Measurements from ENCODE around the gene CCNY. TPM values are rescaled to one million over a fixed set of nuclear protein-coding genes. Genes with fewer than 3 reads are reported as not detected.

CCNY gene
- total and polyA plus RNA-seq, 2 donors (not counting 1 experiment from before 2014, with no cell fraction given): 34.1 to 64.9 TPM

DNA sequence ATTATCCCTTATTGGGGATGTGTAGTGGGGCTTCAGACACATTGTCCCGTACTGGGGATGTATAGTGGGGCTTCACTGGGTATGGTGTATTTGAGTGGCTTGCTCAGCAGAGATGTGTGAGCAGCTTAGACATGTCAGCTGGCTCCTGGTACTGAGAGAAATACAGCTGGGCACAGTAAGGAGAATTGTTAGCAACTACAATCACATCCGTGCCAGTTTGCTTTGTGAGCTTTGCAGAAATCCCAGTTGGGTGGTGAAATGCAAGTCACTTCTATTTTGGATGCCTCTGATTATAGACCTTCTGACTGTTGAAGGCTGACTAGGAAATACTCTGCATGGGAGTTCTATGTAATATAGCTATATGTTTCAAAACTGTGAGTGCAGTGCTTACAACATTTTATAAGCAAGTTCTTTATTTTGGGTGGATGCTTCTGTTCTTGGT, 10.8 kb downstream of the CCNY start:
- Histone ChIP-seq H3K36me3 (replicated peaks in 1 of 2; ENCODE audit: control extremely low read depth in 1 of 2, control insufficient read depth in 1 of 2, extremely low read depth in 1 of 2, insufficient read depth in 2 of 2, low read length in 1 of 2) (peaks cover 0 to under 1% of the 10 kb centered on the region in 2 experiments), H3K27ac (ENCODE audit: low read length in 2 of 2) (no peak overlapping the region), H3K27me3 (replicated peaks in 1 of 4; ENCODE audit: control extremely low read depth in 1 of 4, control insufficient read depth in 3 of 4, insufficient read depth in 4 of 4, low read length in 3 of 4) (no peaks in the 10 kb centered on the region), H3K9me3 (ENCODE audit: control extremely low read depth in 1 of 3, control insufficient read depth in 2 of 3, insufficient read depth in 1 of 3, low read length in 2 of 3) (no peaks in the 10 kb centered on the region), H3K79me2 (ENCODE audit: control insufficient read depth, insufficient read depth, low read length) (peaks cover 98% of the 10 kb centered on the region), H3K4me2 (replicated peaks; ENCODE audit: low read depth, low read length, poor library complexity, severe bottlenecking) (no peak overlapping the region), H2AFZ (ENCODE audit: insufficient read depth, low read depth, low read length, poor library complexity, severe bottlenecking) (no peak overlapping the region), H4K20me1 (ENCODE audit: control insufficient read depth, insufficient read depth, low read length, poor library complexity, severe bottlenecking) (peaks cover 88% of the 10 kb centered on the region), H3K9ac (ENCODE audit: low read length) (no peak overlapping the region), H3K4me3 (ENCODE audit: control extremely low read depth in 1 of 5, extremely low read depth in 1 of 5, insufficient read depth in 1 of 5, low read depth in 2 of 5, low read length in 4 of 5) (no peak overlapping the region), H3K4me1 (ENCODE audit: control insufficient read depth in 2 of 2, insufficient read depth in 2 of 2, low read length in 2 of 2) (peaks cover 15 to 32% of the 10 kb centered on the region in 2 donors)
- TF ChIP-seq EZH2 (IDR thresholded peaks at IDR 0.05; ENCODE audit: borderline replicate concordance, insufficient read depth, low read depth, low read length, poor library complexity, severe bottlenecking): no peak
- TF ChIP-seq, protein P1, sequence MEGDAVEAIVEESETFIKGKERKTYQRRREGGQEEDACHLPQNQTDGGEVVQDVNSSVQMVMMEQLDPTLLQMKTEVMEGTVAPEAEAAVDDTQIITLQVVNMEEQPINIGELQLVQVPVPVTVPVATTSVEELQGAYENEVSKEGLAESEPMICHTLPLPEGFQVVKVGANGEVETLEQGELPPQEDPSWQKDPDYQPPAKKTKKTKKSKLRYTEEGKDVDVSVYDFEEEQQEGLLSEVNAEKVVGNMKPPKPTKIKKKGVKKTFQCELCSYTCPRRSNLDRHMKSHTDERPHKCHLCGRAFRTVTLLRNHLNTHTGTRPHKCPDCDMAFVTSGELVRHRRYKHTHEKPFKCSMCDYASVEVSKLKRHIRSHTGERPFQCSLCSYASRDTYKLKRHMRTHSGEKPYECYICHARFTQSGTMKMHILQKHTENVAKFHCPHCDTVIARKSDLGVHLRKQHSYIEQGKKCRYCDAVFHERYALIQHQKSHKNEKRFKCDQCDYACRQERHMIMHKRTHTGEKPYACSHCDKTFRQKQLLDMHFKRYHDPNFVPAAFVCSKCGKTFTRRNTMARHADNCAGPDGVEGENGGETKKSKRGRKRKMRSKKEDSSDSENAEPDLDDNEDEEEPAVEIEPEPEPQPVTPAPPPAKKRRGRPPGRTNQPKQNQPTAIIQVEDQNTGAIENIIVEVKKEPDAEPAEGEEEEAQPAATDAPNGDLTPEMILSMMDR (IDR thresholded peaks at IDR 0.05): no peak
- H3K27me3 Mint-ChIP-seq: no peaks in the 10 kb centered on the region
- intact Hi-C loops (cut with micrococcal nuclease): no loop called here
- no peak for DNase-seq
- H3K27ac Mint-ChIP-seq: no peak overlapping the region
- peaks cover 72% of the 10 kb centered on the region for H3K4me1 Mint-ChIP-seq
- ChIA-PET CTCF (no interaction called here), POLR2A (no interaction called here)
- ATAC-seq (ENCODE audit: low read depth): no peak
- WGBS (ENCODE audit: insufficient coverage): 50% methylated on average over 1 of the region's 2 CpGs
- H3K4me3 Mint-ChIP-seq: no peak overlapping the region
- H3K9me3 Mint-ChIP-seq (ENCODE audit: insufficient read depth): no peaks in the 10 kb centered on the region

DNA sequence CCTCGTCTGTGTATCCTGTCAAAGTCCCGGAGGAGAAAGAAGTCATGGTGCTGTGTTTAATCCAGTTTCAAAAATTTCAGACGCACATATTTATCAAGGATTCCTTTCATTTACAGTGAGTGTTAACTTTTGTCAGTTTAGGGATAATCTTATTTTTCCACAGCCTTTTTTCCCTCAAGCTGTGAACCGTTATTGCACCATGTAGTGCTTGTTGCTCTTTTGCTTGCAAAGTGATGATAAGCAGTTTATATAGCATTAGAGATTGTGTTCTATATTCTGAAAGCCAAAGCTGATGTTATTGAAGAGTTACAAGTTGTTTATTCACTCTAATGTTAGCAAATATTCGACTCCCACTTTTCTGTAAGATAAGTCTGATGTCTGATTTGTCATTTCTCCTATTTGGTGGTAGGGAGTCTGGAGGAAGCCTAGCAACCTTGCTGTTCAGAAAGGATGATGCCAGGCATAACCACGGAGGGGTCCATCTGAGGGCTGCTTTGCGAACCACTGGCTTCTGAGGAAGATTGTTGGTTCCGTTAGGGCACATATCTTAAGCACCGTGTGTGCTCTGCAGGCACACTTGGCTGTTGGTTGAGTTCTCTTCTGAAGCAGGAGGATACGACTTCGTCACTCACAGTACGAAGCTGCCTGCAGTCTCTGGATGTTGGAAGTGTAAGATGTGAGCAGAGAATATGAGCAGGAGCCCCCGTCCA, 11.7 kb downstream of the CCNY start:
- H3K36me3 ChIP-seq (replicated peaks in 1 of 2; ENCODE audit: control extremely low read depth in 1 of 2, control insufficient read depth in 1 of 2, extremely low read depth in 1 of 2, insufficient read depth in 2 of 2, low read length in 1 of 2): no peaks in the 10 kb centered on the region
- WGBS (ENCODE audit: insufficient coverage): 95% methylated on average over 10 of the region's 13 CpGs
- no peak overlapping the region for H3K4me2 ChIP-seq (replicated peaks; ENCODE audit: low read depth, low read length, poor library complexity, severe bottlenecking)
- Mint-ChIP-seq H3K27me3 (no peaks in the 10 kb centered on the region), H3K27ac (no peak overlapping the region), H3K4me3 (no peak overlapping the region), H3K9me3 (ENCODE audit: insufficient read depth) (no peaks in the 10 kb centered on the region), H3K4me1 (peaks cover 74% of the 10 kb centered on the region)
- intact Hi-C loops (cut with micrococcal nuclease): no loop called here
- ATAC-seq (ENCODE audit: low read depth) (no peak), DNase-seq (no peak)
- H3K4me3 ChIP-seq (ENCODE audit: control extremely low read depth in 1 of 5, extremely low read depth in 1 of 5, insufficient read depth in 1 of 5, low read depth in 2 of 5, low read length in 4 of 5): no peak overlapping the region
- ChIA-PET CTCF (no interaction called here), POLR2A (no interaction called here)
- H4K20me1 ChIP-seq (ENCODE audit: control insufficient read depth, insufficient read depth, low read length, poor library complexity, severe bottlenecking): peaks cover 89% of the 10 kb centered on the region
- H3K27me3 ChIP-seq (replicated peaks in 1 of 4; ENCODE audit: control extremely low read depth in 1 of 4, control insufficient read depth in 3 of 4, insufficient read depth in 4 of 4, low read length in 3 of 4): no peaks in the 10 kb centered on the region
- H3K9me3 ChIP-seq (ENCODE audit: control extremely low read depth in 1 of 3, control insufficient read depth in 2 of 3, insufficient read depth in 1 of 3, low read length in 2 of 3): peaks cover 0 to 3% (median 0%) of the 10 kb centered on the region in 3 donors
- no peak overlapping the region for H2AFZ ChIP-seq (ENCODE audit: insufficient read depth, low read depth, low read length, poor library complexity, severe bottlenecking)
- no peak overlapping the region for H3K9ac ChIP-seq (ENCODE audit: low read length)
- TF ChIP-seq, protein P1 (IDR thresholded peaks at IDR 0.05): no peak
- TF ChIP-seq EZH2 (IDR thresholded peaks at IDR 0.05; ENCODE audit: borderline replicate concordance, insufficient read depth, low read depth, low read length, poor library complexity, severe bottlenecking): no peak
- peaks cover 22 to 37% of the 10 kb centered on the region in 2 donors for H3K4me1 ChIP-seq (ENCODE audit: control insufficient read depth in 2 of 2, insufficient read depth in 2 of 2, low read length in 2 of 2)
- H3K27ac ChIP-seq (ENCODE audit: low read length in 2 of 2): no peak overlapping the region
- H3K79me2 ChIP-seq (ENCODE audit: control insufficient read depth, insufficient read depth, low read length): peaks cover 98% of the 10 kb centered on the region
